Measurements from ENCODE around the gene ACOT9. TPM values are rescaled to one million over a fixed set of nuclear protein-coding genes. Genes with fewer than 3 reads are reported as not detected.

Gene ACOT9
- total RNA-seq, 1 experiment from 2014 or later = 72.3 TPM

GRCh38 chrX:23756165-23756564, 13.1 kb upstream of the ACOT9 start:
- Mint-ChIP-seq H3K27me3 (ENCODE audit: low read depth) (no peaks in the 10 kb centered on the region), H3K4me3 (no peak overlapping the region), H3K4me1 (peaks cover 0 to 3% of the 10 kb centered on the region in 2 experiments; a peak in 1 of 4 replicates), H3K27ac (no peak overlapping the region), H3K9me3 (no peaks in the 10 kb centered on the region), H3K36me3 (ENCODE audit: insufficient read depth in 1 of 3, low read depth in 3 of 3) (no peaks in the 10 kb centered on the region)
- no peak overlapping the region for H3K23ac ChIP-seq (ENCODE audit: insufficient read length, low read depth, low read length)
- H3K4me2 ChIP-seq (ENCODE audit: insufficient read depth, insufficient read length, low read length) = no peak overlapping the region
- no peak overlapping the region for H3K56ac ChIP-seq (ENCODE audit: insufficient read length, low read depth, low read length)
- no peak overlapping the region for H3K27ac ChIP-seq (ENCODE audit: insufficient read length, low read depth, low read length)
- no peak overlapping the region for H2BK5ac ChIP-seq (ENCODE audit: insufficient read length, low read length)
- no peak overlapping the region for H4K5ac ChIP-seq (ENCODE audit: insufficient read length, low read depth, low read length)
- no peak overlapping the region for H4K8ac ChIP-seq (replicated peaks; ENCODE audit: insufficient read length, low read depth, low read length)
- H3K79me1 ChIP-seq (ENCODE audit: insufficient read depth, low read depth, low read length, poor library complexity, severe bottlenecking) = no peaks in the 10 kb centered on the region
- no peaks in the 10 kb centered on the region for H4K20me1 ChIP-seq (ENCODE audit: control insufficient read depth, insufficient read depth, insufficient read length)
- no peak overlapping the region for H2AFZ ChIP-seq (ENCODE audit: low read length)
- no peak overlapping the region for H2BK120ac ChIP-seq (ENCODE audit: low read depth, low read length, poor library complexity, severe bottlenecking)
- H4K91ac ChIP-seq (ENCODE audit: insufficient read length, low read depth, low read length) = no peak overlapping the region
- H3K9ac ChIP-seq (ENCODE audit: extremely low read depth, insufficient read length, low read length) = no peak overlapping the region
- DNase-seq = peak; percentile 64
- H3K9me3 ChIP-seq (ENCODE audit: control insufficient read depth, low read depth, low read length) = no peaks in the 10 kb centered on the region
- WGBS (ENCODE audit: extremely low coverage, insufficient read length, low lambda C conversion rate) = no CpG with 5 or more reads among the region's 4 CpGs
- no peak overlapping the region for H3T11ph ChIP-seq (ENCODE audit: low read length)
- no peak overlapping the region for H2BK20ac ChIP-seq (ENCODE audit: low read depth, low read length, poor library complexity, severe bottlenecking)
- no peaks in the 10 kb centered on the region for H3K23me2 ChIP-seq (ENCODE audit: insufficient read length, low read depth, low read length, poor library complexity, severe bottlenecking)
- no peaks in the 10 kb centered on the region for H3K79me2 ChIP-seq (ENCODE audit: insufficient read depth, low read length)
- no peak overlapping the region for H2AK5ac ChIP-seq (ENCODE audit: insufficient read length, low read length)
- H3K18ac ChIP-seq (ENCODE audit: insufficient read length, low read depth, low read length) = no peak overlapping the region
- H3K4me1 ChIP-seq (ENCODE audit: insufficient read depth, low read length) = no peaks in the 10 kb centered on the region
- no peak overlapping the region for H2BK12ac ChIP-seq (ENCODE audit: insufficient read length, low read depth, low read length)
- H3K14ac ChIP-seq (ENCODE audit: insufficient read depth, low read length) = no peak overlapping the region
- no peaks in the 10 kb centered on the region for H3K27me3 ChIP-seq (ENCODE audit: insufficient read depth, low read length)
- H3K4ac ChIP-seq (ENCODE audit: low read depth, low read length) = no peak overlapping the region
- TF ChIP-seq, protein P1, sequence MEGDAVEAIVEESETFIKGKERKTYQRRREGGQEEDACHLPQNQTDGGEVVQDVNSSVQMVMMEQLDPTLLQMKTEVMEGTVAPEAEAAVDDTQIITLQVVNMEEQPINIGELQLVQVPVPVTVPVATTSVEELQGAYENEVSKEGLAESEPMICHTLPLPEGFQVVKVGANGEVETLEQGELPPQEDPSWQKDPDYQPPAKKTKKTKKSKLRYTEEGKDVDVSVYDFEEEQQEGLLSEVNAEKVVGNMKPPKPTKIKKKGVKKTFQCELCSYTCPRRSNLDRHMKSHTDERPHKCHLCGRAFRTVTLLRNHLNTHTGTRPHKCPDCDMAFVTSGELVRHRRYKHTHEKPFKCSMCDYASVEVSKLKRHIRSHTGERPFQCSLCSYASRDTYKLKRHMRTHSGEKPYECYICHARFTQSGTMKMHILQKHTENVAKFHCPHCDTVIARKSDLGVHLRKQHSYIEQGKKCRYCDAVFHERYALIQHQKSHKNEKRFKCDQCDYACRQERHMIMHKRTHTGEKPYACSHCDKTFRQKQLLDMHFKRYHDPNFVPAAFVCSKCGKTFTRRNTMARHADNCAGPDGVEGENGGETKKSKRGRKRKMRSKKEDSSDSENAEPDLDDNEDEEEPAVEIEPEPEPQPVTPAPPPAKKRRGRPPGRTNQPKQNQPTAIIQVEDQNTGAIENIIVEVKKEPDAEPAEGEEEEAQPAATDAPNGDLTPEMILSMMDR (conservative IDR thresholded peaks at IDR 0.05) = peak; percentile 87
- no peak overlapping the region for H2BK15ac ChIP-seq (ENCODE audit: low read depth, low read length)

All from H9 (cell line).